Panc1 (cell line): ENCODE measurements around the gene RIT2. TPM values are rescaled to one million over a fixed set of nuclear protein-coding genes. Genes with fewer than 3 reads are reported as not detected.

Source experiments
- ATAC-seq: fragments of 200-7000 bp; cut with Tn5 transposase; 2 replicates; pipeline ENCODE4 v1.9.1; 2020; ENCODE audit warnings: mild to moderate bottlenecking, moderate library complexity
- BruUV-seq: library from RNA; stranded (reverse); fragments of 400-500 nt; replicated peaks from 2 replicates; lab custom pipeline; 2021; lab: Mats Ljungman, UMichigan
- CTCF ChIA-PET: fragments of 300-600 bp; sonication (Branson Sonifier 250); formaldehyde crosslinking; loops from one replicate; lab custom pipeline; 2022; ENCODE audit warnings: antibody characterized with exemption; lab: Charles Lee
- POLR2A ChIA-PET: fragments of 300-600 bp; sonication (Branson Sonifier 250); formaldehyde crosslinking; loops from one replicate; lab custom pipeline; 2022; ENCODE audit warnings: antibody characterized with exemption; lab: Charles Lee
- DNase-seq: peaks from one replicate; pipeline ENCODE4 v3.0.0-alpha.2; 2010; ENCODE audit warnings: low read depth, low spot score
- H3K27ac ChIP-seq: 2 replicates; pipeline ENCODE4 v1.5.1; 2011; ENCODE audit warnings: mild to moderate bottlenecking, low read length, inconsistent platforms
- H3K27me3 ChIP-seq: fragments of 200-500 bp; sonication (Bioruptor generic); 2 replicates; pipeline ENCODE4 v1.6.0; 2014; ENCODE audit warnings: low read length, inconsistent platforms; ENCODE audit not compliant: control insufficient read depth, insufficient read depth
- H3K36me3 ChIP-seq: fragments of 200-500 bp; sonication (Bioruptor generic); 2 replicates; pipeline ENCODE4 v1.5.1; 2014; ENCODE audit warnings: inconsistent platforms, mild to moderate bottlenecking, low read length, moderate library complexity; ENCODE audit not compliant: control insufficient read depth, insufficient read depth
- H3K4me1 ChIP-seq: 2 replicates; pipeline ENCODE4 v1.5.1; 2011; ENCODE audit warnings: inconsistent platforms, mild to moderate bottlenecking, low read length, moderate library complexity; ENCODE audit not compliant: control insufficient read depth, insufficient read depth
- H3K4me3 ChIP-seq, 2 experiments: 2 replicates each; pipeline ENCODE4 v1.5.1; 2011 to 2012; ENCODE audit warnings: low read depth in 2 of 2, low read length in 2 of 2, mild to moderate bottlenecking in 2 of 2, inconsistent platforms in 1 of 2, moderate library complexity in 1 of 2
- H3K9me3 ChIP-seq: fragments of 200-500 bp; sonication (Bioruptor generic); 2 replicates; pipeline ENCODE4 v1.5.1; 2014; ENCODE audit warnings: low read depth, mild to moderate bottlenecking, inconsistent platforms, low read length, moderate library complexity; ENCODE audit not compliant: control insufficient read depth, insufficient read depth
- CTCF ChIP-seq: fragments of 450-650 bp; IDR thresholded peaks from 2 replicates; pipeline ENCODE4 v1.5.1; 2017; ENCODE audit warnings: mild to moderate bottlenecking
- POLR2AphosphoS5 ChIP-seq: IDR thresholded peaks from 2 replicates; pipeline ENCODE4 v1.6.1; 2012; ENCODE audit warnings: mild to moderate bottlenecking, low read depth, low read length, moderate library complexity
- REST ChIP-seq, 2 experiments: IDR thresholded peaks; 2 replicates each; pipeline ENCODE4 v1.6.1; 2011 to 2012; ENCODE audit warnings: low read depth in 2 of 2, control low read depth in 1 of 2, low read length in 1 of 2, mild to moderate bottlenecking in 1 of 2, moderate library complexity in 1 of 2; ENCODE audit not compliant: insufficient read depth in 1 of 2
- SIN3A ChIP-seq: IDR thresholded peaks from 2 replicates; pipeline ENCODE4 v1.6.1; 2012; ENCODE audit warnings: low read depth, mild to moderate bottlenecking, low read length, moderate library complexity, borderline replicate concordance; ENCODE audit not compliant: insufficient read depth
- TCF7L2 ChIP-seq: IDR thresholded peaks from 2 replicates; pipeline ENCODE4 v1.6.1; 2011; ENCODE audit warnings: mild to moderate bottlenecking, low read depth, low read length, inconsistent platforms
- in situ Hi-C: cut with HindIII; loops from 2 replicates; pipeline ENCODE4 v1.10.0; 2016; ENCODE audit warnings: low sequenced_read_pairs, low pct_unique_long_range_greater_than_20kb
- intact Hi-C: fragments of 100-400 bp; cut with micrococcal nuclease; formaldehyde crosslinking; loops from one replicate; pipeline ENCODE4 v1.10.0; 2022; ENCODE audit not compliant: unreplicated experiment
- total RNA-seq: library from RNA; stranded (reverse); gene quantifications from one replicate; pipeline ENCODE4 v1.2.1, GENCODE V29; 2021; ENCODE audit not compliant: unreplicated experiment

The RIT2 gene
- total RNA-seq, 1 experiment from 2014 or later: not detected

GRCh38 chr18:42822711-42823110, 292.8 kb downstream of the RIT2 start:
- CTCF ChIA-PET: no interaction called here
- H3K9me3 ChIP-seq: no peaks in the 10 kb centered on the region
- intact Hi-C loops: no loop called here

GRCh38 chr18:42821492-42821891, 294.0 kb downstream of the RIT2 start:
- DNase-seq (no peak), ATAC-seq (no peak)
- POLR2A ChIA-PET: no interaction called here
- Histone ChIP-seq H3K9me3 (no peaks in the 10 kb centered on the region), H3K27me3 (no peaks in the 10 kb centered on the region), H3K4me3 (no peak overlapping the region), H3K4me1 (no peaks in the 10 kb centered on the region), H3K27ac (no peak overlapping the region), H3K36me3 (no peaks in the 10 kb centered on the region)
- TF ChIP-seq TCF7L2 (no peak), POLR2AphosphoS5 (no peak), SIN3A (no peak), CTCF (no peak), REST (IDR thresholded peaks at IDR 0.05; ENCODE audit: insufficient read depth in 1 of 2, low read depth in 2 of 2, low read length in 1 of 2) (no peak)
- in situ Hi-C loops (no loop called here), intact Hi-C loops (no loop called here)
- CTCF ChIA-PET: no interaction called here
- BruUV-seq: no TSS peak

More at GRCh38 chr18:42822711-42823110, 292.8 kb downstream of the RIT2 start:
- H3K27me3 ChIP-seq: no peaks in the 10 kb centered on the region
- BruUV-seq: no TSS peak
- TF ChIP-seq POLR2AphosphoS5: no peak
- no peak for TF ChIP-seq SIN3A
- no peak for TF ChIP-seq TCF7L2
- no peak for TF ChIP-seq REST (IDR thresholded peaks at IDR 0.05; ENCODE audit: insufficient read depth in 1 of 2, low read depth in 2 of 2, low read length in 1 of 2)
- no peak for TF ChIP-seq CTCF
- no peak overlapping the region for H3K27ac ChIP-seq
- POLR2A ChIA-PET: no interaction called here
- H3K4me1 ChIP-seq: no peaks in the 10 kb centered on the region
- in situ Hi-C loops: no loop called here
- no peak for DNase-seq
- no peak overlapping the region for H3K4me3 ChIP-seq
- no peak for ATAC-seq
- no peaks in the 10 kb centered on the region for H3K36me3 ChIP-seq
